NCI-H146 treated with DMSO at 0.1 percent for 48 hours (cell line): ENCODE data around the gene CROCC2.

ENCODE experiments used
- DNase-seq: peaks from one replicate; lab custom pipeline; 2025; ENCODE audit not compliant: unreplicated experiment; lab: John Stamatoyannopoulos, UW

Gene CROCC2

DNA sequence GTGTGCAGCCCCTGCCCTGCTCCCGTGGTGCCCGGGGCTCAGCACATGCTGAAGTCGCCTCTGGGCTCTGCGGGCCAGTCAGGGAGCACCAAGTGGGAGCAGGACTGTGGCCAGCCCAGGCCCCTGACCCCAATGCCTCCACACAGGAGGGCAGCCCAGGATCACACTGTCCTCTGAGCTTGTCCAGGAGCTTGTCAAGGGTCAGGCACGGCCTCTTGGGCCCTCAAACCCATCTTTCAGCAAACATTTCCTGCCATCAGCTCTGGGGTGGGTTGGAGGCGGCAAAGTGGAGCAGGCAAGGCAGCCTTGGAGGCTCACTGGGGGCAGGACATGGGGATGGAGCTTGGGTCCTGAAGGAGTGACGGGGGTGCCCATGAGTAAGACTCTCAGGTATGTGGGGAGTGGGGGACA is 102.6 kb downstream of the CROCC2 start:
- no peak for DNase-seq

DNA sequence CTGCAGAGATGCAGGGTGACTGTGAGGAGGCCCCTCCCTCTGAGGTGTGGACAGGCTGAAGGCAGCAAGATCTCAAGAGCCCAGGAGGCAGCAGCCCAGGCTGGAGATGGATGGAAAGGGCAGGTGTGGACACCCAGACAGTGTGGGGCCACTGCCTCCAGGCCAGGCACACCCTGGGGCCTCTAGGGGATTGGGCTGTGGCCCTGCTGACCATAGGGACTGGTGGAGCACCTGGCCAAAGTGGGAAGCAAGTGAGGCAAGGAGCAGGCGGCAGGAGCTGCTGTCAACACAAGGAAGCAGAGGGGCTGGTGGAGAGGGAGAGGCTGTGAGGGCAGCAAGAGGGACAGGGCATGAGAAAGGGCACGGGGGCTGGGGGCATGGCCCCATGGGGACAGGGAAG is 103.1 kb downstream of the CROCC2 start:
- no peak for DNase-seq

DNA sequence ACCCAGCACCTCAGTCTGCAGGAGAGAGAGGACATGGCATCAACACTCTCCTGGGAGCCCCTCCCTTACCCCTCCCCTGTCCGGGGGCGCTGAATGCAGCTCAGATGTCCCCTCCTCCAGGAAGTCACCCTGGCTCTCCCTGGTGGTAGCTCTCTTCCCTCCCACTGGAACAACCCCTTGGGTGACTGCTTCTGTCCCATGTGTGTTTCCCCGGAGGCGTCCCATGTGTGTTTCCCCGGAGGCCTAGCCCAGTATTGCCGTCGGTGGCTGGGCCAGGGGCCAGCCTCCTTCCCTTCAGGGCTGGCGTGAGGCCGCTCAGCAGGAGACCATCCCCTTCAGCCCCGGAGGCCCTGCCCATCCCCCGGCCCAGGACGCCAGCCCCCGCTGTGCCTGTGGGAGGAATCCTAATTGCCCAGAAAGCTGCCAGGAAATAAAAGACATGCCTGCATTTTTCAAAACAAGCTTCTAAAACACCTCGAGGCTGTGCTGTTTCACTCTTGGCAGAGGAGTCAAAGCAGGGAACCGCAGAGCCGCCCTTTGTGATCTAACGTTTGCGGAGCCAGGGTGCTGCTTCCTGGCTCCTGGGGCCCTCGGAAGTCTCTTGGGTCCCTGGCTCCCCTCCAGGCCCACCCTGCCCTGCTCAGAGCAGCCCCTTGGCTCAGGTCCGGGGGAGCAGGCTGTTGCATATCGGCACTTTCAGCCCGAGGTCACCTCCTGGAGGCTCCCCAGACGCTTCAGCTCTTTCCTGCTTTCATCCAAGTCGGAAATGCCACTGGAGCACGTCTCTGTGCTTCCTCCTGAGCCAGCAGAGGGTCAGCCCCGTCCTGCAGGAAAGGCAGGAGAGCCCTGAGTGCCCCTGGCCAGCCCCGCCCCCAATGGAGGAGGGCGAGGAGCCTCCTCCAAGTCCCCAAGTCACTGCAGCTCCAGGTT is 103.7 kb downstream of the CROCC2 start:
- DNase-seq, result peak; percentile 48

DNA sequence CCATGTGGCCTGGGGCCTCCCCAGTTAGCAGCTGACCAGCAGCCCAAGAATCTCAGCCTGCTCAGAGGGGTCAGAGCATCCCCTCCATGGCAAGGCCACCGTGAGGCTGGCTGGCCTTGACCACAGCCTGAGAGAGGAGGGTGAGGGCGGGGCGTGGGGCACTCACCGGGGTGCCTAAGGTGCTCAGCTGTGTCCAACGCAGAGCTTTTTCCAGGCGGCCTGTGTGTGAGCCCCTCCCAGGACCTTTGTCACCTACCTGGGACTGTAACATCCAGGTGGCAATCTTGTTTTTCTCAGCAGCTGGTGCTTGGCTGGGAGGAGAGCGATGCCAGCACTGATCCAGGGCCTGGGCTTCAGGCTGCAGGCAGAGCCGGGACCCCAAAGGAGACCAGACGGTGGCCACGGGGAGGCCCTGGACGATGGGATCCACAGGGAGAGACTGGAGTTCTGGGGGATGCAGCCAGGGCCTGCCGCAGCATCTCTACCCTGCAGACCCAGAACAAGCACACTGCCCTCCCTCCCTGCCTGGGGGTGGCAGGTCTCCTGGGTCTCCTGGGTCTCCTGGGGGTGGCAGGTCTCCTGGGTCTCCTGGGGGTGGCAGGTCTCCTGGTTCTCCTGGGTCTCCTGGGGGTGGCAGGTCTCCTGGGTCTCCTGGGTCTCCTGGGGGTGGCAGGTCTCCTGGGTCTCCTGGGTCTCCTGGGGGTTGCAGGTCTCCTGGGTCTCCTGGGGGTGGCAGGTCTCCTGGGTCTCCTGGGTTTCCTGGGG is 104.6 kb downstream of the CROCC2 start:
- peak; percentile 41 for DNase-seq

DNA sequence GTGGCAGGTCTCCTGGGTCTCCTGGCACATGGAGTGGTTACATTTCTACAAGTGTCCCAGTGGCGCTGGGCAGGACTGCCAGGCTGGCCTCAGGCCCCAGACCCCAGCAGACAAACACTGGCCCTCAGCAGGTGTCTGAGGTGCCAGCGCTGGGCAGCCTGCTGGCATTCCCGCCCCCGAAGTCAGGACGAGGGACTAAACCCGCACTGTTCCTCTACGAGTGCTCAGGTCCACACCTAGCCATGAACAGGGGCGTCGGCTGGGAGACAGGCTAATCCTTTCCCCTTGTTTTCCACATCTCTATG is 105.1 kb downstream of the CROCC2 start:
- no peak for DNase-seq

DNA sequence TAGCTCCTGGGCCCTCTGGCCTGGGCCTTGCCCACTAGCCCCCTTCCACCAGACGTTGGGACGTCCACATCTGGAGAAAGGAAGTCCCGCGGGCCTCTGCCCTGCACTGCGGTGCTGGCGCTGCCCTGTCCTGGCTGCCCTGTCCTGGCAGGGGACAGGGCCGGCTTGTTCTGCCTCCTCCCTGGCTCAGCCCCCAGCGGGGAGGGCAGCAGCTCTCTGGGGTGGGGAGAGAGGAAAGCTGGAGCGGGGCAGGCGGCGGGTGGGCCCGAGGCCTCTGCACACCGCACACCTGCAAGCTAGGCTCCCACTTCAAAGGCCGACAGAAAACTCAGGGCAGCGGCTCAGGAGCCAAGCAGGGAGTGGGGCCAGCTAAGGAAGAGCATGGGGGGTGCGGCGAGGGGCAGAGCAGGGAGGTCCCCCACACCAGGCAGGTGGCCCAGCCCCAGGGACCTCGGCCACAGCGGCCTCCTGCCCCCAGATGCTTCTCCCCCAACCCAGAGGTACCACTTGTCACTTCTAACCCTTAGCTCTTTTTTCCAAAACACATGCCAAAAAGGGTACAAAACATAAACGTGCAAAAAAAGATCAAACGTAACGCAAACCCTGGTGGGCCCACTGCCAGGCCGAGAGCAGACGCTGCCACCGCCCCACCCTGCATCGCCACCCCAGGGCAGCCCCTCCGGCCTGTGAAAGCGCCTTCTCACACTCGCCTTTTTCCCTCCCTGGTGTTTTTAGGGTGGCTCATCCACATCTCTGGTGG is 105.8 kb downstream of the CROCC2 start:
- no peak for DNase-seq

DNA sequence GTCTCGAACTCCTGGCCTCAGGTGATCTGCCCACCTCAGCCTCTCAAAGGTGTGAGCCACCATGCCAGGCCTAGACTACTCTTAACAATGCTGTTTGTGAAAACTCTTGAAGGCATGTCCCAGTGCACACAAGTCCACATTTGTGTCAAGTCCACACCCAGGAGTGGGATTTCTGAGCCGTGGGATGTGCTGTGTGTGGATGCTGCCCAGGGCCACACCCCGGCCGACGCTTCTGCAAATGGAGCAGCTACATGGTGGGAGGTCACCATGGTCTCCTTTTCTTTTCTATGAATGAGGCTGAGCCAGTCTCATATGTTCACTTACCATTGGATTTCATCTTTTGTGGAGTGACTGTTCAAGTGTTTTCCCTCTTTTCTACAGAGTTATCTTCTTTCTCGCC is 108.1 kb downstream of the CROCC2 start:
- DNase-seq, result no peak

DNA sequence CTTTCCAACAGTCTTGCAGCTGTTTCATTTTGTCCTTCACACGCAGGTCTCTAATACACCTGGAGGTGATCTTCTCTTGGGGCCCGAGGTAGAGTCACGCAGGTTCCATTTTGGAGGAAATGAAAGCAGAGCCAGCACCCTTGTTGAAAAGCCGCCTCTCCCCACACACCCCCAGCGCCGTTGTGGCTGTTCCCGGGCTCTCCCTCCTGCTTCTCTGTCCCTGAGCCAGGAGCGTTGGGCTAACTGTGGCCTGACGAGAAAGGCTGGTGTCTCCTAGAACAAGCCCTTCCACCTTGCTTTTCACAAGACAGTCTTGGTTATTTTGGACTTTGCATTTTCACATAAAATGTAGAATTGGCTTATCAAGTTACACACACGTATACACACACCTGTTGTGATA is 108.6 kb downstream of the CROCC2 start:
- DNase-seq, result no peak

DNA sequence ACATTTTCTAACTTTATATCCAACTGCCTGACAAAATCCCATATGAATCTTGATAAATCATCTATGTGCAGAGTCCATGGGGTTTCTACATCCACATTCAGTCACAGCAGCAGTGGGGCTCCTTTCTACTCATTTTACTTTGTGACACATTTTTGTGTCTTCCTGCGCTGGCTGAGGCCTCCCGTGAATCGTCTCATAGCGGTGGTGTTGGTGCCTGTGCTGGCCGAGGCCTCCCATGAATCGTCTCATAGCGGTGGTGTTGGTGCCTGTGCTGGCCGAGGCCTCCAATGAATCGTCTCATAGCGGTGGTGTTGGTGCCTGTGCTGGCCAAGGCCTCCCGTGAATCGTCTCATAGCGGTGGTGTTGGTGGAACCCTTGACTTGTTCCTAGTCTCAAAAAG is 109.3 kb downstream of the CROCC2 start:
- no peak for DNase-seq

DNA sequence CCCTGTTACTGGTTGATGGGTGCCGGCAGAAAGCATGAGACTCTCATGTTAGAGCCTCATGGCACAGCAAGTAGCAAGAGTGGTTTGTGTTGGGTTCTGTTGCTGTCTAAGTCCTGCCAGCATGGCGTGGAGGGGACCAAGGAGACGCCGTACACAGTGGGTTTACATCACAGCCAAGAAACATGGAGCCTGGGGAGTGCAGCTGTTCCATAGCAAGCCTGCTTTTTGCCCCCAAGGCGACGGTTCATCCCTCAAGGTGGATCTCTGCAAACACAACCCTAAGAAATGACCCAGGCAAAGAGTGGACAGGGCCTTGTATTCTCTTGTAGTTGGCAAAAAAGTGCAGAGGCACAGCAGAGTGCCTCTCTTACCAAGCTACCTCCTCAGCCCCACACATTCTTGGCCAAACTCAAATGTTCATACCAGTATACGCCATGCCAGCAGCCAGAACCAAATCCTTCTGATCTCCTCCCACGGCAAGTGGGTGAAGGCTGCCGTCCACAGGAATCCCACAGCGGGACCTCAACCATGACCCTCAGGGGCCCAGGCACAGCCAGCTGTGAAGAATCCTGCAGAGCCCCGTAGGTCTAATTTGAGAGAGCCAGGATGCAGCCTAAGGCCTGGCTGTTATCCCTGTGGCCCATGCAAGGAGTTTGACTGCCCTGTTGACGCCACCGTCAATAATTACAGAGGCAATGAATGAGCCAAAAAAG is 111.2 kb downstream of the CROCC2 start:
- DNase-seq, result no peak

DNA sequence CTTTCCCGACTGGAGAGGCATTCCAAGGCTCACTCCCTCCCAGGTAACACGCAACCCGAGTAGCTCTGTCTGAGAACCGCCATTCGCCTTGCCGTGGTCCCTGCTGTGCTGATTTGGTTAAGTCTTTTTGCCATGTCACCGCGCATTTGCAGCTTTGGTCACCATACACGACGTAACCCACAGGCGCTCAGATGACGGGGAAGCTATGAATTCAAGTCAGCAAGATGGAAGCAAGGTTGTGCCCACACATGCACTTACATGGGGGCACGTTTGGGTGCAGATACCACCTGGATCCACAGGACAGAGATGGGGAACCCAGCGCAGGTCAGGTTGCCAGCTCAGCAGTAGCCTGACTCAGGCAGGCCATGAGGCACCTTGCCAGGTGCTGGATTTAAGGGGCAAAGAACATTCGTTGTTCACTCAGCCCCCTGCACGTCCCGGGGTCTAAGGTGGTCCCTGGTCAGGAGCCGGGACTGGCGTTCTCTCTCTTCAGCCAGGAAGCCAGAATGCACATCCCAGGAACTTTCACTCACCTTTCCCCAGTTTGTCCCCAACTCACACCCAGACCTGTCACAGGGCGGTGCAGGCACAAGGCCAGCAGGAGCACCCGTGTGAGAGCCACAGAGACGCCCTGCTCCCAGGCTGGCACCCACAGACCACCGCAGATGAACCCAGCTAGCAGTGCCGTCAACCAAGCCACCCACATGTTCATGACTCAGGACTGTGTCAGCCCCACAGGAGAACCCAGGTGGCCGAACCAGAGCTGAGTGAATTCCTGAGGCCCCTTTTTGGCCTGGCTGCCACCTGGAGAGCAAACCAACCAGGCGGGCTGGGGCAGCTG is 112.1 kb downstream of the CROCC2 start:
- DNase-seq, result no peak

DNA sequence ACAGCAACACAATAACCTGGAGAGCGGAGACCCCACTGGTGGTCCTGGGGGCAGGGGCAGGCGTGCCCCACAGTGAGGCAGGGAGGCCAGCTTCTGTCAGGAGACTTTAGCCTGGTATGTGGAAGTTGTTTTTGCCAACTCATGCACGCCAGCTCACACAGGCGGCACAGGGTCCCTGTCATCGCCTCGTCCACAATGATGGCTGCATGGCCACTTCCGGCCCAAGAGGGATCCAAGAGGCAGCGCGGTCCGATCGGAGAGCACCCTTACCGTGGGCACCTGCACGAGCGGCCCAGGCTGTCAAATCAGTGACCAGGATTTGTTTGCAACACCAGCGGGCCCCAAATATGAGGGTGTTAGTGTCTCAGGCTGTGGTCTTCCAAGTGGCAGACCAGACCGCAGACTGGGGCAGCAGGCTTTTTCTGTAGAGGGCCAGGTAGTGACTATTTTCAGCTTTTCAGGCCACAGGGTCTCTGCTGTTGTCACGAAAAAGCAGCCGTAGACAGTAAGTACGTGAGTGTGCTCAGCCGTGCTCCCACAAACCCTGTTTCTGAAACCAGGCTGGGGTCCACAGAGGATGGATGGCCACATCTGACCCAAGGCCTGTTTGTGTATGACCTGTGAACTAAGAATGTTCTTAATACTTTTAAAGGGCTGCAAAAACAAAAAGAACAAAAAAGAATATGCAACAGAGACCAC is 113.5 kb downstream of the CROCC2 start:
- no peak for DNase-seq

DNA sequence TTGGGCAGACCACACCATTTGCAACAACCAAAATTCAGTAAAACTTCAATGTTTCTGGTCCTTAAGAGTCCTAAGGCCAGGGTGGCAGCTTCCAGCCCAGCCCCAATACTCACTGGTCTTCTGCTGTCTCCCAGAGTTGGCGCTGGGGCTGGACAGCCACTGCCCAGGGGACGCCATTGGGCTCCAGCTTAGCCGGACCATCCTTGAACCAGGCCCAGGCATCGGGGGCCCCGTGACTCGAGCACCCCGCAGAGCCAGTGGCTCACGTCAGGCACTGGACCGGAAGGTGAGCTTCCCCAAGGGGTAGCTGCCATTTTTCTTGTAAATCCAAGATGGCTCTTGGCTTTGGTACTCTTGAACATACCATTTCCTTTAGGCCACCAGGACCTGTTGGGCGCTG is 114.1 kb downstream of the CROCC2 start:
- DNase-seq, result no peak

DNA sequence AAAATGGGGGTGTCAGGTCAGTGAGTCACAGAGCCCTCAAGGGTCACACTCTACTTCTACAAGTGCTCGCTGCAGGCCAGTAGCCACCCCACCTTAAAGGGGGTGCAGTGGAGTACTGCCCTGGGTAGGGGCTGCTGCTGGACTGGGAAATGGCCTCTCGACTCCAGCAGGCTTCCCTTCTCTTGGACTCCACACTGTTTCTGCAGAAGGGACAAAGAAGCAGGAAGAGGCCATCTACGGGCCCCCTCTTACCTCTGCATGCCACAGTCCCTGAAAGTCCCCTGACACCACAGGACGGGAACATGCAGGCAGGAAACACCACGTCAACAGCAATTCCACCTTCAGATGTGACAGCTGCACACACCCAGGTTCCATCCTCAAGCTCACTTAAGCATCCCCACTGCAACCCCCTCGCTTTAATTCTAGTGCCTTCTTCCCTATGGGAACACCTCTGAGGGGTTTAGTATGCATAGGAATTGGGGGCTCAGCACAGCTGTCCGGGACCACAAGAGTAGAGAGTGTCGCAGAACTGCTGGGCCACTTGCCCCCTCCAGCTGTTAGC is 114.6 kb downstream of the CROCC2 start:
- DNase-seq, result no peak

DNA sequence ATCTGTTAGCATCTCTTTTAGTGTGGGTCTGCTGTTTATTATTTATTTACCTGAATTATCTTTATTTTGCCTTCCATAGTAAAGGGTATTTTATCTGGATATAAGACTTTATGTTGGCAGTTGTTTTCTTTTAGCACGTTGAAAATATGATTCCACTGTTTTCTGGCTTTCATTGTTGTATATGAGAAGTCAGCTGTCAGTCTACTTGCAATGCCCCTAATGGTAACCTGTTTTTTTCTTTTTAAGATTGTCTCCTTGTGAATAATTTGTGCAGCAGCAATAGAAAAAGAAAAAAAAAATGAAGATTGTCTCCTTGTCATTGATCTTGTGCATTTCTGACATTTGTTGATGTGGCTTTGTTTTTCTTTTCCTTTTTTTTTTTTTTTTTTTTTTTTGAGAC is 119.5 kb downstream of the CROCC2 start:
- DNase-seq, result no peak

DNA sequence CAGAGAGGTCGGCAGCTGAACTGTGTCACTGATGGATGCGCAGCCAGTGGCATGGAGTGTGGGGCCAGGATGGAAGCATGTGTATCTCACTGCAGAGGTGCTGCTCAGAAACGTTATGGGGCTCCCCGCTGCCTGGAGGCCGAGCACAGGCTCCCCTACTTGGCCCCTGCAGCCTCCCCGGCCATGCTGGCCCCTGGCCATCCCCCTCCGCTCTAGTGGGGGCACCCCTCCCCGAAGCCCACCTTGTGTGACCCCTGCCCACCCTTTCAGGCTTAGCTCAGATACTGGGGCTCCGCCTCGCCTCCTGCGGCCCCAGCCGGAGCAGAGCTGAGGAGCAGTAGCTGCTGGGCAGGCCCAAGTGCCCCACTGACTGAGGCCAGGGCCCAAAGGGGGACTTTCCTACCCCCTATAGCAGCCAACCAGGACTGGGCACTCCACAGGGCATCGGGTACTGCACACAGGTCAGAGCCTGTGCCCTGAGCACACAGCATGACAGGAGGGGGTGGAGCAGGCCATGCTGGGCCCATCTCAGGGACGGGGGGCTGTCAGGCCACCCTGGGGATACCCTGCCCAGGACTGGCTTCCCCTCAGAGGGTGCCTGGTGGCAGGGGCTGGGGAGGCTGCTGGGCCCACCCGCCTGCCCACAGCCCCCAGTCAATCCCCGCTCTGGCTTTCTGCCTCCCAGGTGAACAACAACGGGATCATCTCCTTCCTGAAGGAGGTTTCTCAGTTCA is 123.6 kb downstream of the CROCC2 start:
- no peak for DNase-seq

DNA sequence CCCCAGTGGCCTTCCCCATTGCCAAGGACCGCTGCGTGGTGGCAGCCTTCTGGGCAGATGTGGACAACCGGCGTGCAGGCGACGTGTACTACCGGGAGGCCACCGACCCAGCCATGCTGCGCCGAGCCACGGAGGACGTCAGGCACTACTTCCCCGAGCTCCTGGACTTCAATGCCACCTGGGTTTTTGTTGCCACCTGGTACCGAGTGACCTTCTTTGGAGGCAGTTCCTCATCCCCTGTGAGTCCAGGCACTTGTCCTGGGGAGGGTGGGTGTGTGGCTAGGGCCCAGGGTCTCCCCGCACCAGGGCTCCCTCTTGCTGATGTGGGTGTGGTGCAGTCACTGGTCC is 124.2 kb downstream of the CROCC2 start:
- DNase-seq, result no peak

DNA sequence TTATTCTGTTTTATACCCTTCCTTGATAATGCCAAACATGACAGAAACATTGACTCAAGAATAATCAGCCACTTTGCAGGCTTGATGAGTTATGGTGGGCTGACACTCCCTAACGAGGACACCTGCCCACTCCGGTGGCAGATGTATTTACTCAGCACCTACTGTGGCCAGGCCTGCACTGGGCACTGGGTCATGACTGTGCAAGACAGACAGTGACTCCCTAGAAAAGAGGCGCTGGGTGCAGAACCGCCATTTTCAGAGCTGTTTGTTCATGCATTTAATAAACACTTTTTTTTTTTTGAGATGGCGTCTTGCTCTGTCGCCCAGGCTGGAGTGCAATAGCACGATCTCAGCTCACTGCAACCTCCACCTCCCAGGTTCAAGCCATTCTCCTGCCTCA is 124.7 kb downstream of the CROCC2 start:
- no peak for DNase-seq
